CD4-positive, alpha-beta T cell (primary cell): Measurements from ENCODE around the gene MC2R. TPM values are rescaled to one million over a fixed set of nuclear protein-coding genes. Genes with fewer than 3 reads are reported as not detected.

Source experiments
- ATAC-seq: fragments of 200-7000 bp; cut with Tn5 transposase; one replicate; pipeline ENCODE4 v1.10.0; 2022; ENCODE audit warnings: mild to moderate bottlenecking; ENCODE audit not compliant: poor library complexity
- CTCF ChIA-PET: fragments of 350-600 bp; sonication (Branson Sonifier 250); formaldehyde crosslinking; loops from one replicate; lab custom pipeline; 2021; ENCODE audit warnings: antibody characterized with exemption, inconsistent platforms; lab: Charles Lee
- POLR2A ChIA-PET: fragments of 350-600 bp; sonication (Branson Sonifier 250); formaldehyde crosslinking; loops from one replicate; lab custom pipeline; 2021; ENCODE audit warnings: antibody characterized with exemption, inconsistent platforms; lab: Charles Lee
- DNase-seq, 14 experiments: peaks; one replicate each; pipeline ENCODE4 v3.0.0-alpha.2; 2013 to 2020; ENCODE audit warnings: mixed read lengths in 2 of 14
- H3K27ac ChIP-seq, 2 donors: one replicate each; pipeline versions ENCODE4 v1.5.1 to v1.7.0; 2013; ENCODE audit warnings: low read length in 2 of 2, low read depth in 1 of 2, mild to moderate bottlenecking in 1 of 2
- H3K27me3 ChIP-seq, 2 experiments: 1 replicate in 1 of 2; 2 replicates in 1 of 2; pipeline versions ENCODE4 v1.6.1 to v1.7.0; 2013; ENCODE audit warnings: low read length in 2 of 2, control low read depth in 1 of 2, mild to moderate bottlenecking in 1 of 2, moderate library complexity in 1 of 2; ENCODE audit not compliant: insufficient read depth in 2 of 2, control insufficient read depth in 1 of 2
- H3K36me3 ChIP-seq: one replicate; pipeline ENCODE4 v1.6.1; 2013; ENCODE audit warnings: low read length, control low read depth; ENCODE audit not compliant: insufficient read depth
- H3K4me1 ChIP-seq: one replicate; pipeline ENCODE4 v1.6.1; 2013; ENCODE audit warnings: low read length, control low read depth; ENCODE audit not compliant: insufficient read depth
- H3K4me3 ChIP-seq: one replicate; pipeline ENCODE4 v1.5.1; 2013; ENCODE audit warnings: mild to moderate bottlenecking, low read length, moderate library complexity
- H3K9me3 ChIP-seq, 2 experiments: 1 replicate in 1 of 2; 2 replicates in 1 of 2; pipeline versions ENCODE4 v1.6.1 to v1.7.0; 2013; ENCODE audit warnings: low read length in 2 of 2, mild to moderate bottlenecking in 2 of 2, control low read depth in 1 of 2, moderate library complexity in 1 of 2; ENCODE audit not compliant: control insufficient read depth in 1 of 2, insufficient read depth in 1 of 2
- H3K27ac Mint-ChIP-seq: one replicate; pipeline ENCODE4 v1.8.0; 2020; ENCODE audit warnings: mixed read lengths
- H3K27me3 Mint-ChIP-seq: one replicate; pipeline ENCODE4 v1.8.0; 2021; ENCODE audit warnings: mixed read lengths
- H3K36me3 Mint-ChIP-seq: one replicate; pipeline ENCODE4 v1.8.0; 2021; ENCODE audit warnings: low read depth, mixed read lengths
- H3K4me1 Mint-ChIP-seq: one replicate; pipeline ENCODE4 v1.8.0; 2021; ENCODE audit warnings: low read depth, mixed read lengths
- H3K4me3 Mint-ChIP-seq: one replicate; pipeline ENCODE4 v1.8.0; 2020; ENCODE audit warnings: mild to moderate bottlenecking, mixed read lengths
- H3K9me3 Mint-ChIP-seq: one replicate; pipeline ENCODE4 v1.8.0; 2020; ENCODE audit warnings: mixed read lengths
- CTCF ChIP-seq: fragments of 200-600 bp; IDR thresholded peaks from one replicate; pipeline ENCODE4 v1.8.0; 2022; ENCODE audit warnings: antibody characterized with exemption, mild to moderate bottlenecking
- intact Hi-C, 2 experiments: fragments of 100-400 bp; cut with DNase I in 1 of 2; cut with micrococcal nuclease in 1 of 2; formaldehyde crosslinking; loops; one replicate each; pipeline versions ENCODE4 v1.15.1 to v1.9.0; 2023 to 2025; cut with DNase I, micrococcal nuclease
- total RNA-seq, 174 experiments: library from RNA in 2 of 174; stranded (reverse) in 2 of 174; gene quantifications; one replicate each; pipeline ENCODE4 v1.2.3 and lab custom pipeline; 2021 to 2026

MC2R gene
- total RNA-seq, 2 experiments from 2014 or later, result not detected

GRCh38 chr18:13910501-13910900 lies 4.8 kb downstream of the MC2R start:
- H3K9me3 ChIP-seq, result peaks cover 0 to 3% of the 10 kb centered on the region in 2 experiments
- no peak for TF ChIP-seq CTCF
- no peaks in the 10 kb centered on the region for H3K4me1 ChIP-seq
- no peak overlapping the region for H3K4me3 ChIP-seq
- no peak overlapping the region for H3K27ac ChIP-seq
- POLR2A ChIA-PET, result interaction anchor here (0.6 kb wide), 1 partner anchor 43 kb away, joined by 3 read pairs; no protein-coding TSS in a partner anchor
- no peaks in the 10 kb centered on the region for H3K36me3 ChIP-seq
- CTCF ChIA-PET, result no interaction called here
- no peaks in the 10 kb centered on the region for H3K4me1 Mint-ChIP-seq
- no peaks in the 10 kb centered on the region for H3K27me3 Mint-ChIP-seq
- H3K36me3 Mint-ChIP-seq, result no peaks in the 10 kb centered on the region
- ATAC-seq, result no peak
- H3K9me3 Mint-ChIP-seq, result no peaks in the 10 kb centered on the region
- no peak overlapping the region for H3K27ac Mint-ChIP-seq
- peaks cover 0 to 2% of the 10 kb centered on the region in 2 experiments for H3K27me3 ChIP-seq
- no peak overlapping the region for H3K4me3 Mint-ChIP-seq
- DNase-seq, result no peak
- intact Hi-C loops, result no loop called here

- H3K4me1 Mint-ChIP-seq, result no peaks in the 10 kb centered on the region
- no peaks in the 10 kb centered on the region for H3K4me1 ChIP-seq
- H3K27ac ChIP-seq, result no peak overlapping the region
- intact Hi-C loops, result no loop called here
- no peaks in the 10 kb centered on the region for H3K9me3 Mint-ChIP-seq
- CTCF ChIA-PET, result no interaction called here
- no peak for DNase-seq
- ATAC-seq, result no peak
- no peaks in the 10 kb centered on the region for H3K27me3 ChIP-seq
- no peak overlapping the region for H3K4me3 Mint-ChIP-seq
- POLR2A ChIA-PET, result no interaction called here
- H3K9me3 ChIP-seq, result peaks cover 0 to 3% of the 10 kb centered on the region in 2 experiments
- H3K27me3 Mint-ChIP-seq, result no peaks in the 10 kb centered on the region
- H3K36me3 ChIP-seq, result no peaks in the 10 kb centered on the region
- H3K27ac Mint-ChIP-seq, result no peak overlapping the region
- no peaks in the 10 kb centered on the region for H3K36me3 Mint-ChIP-seq
- H3K4me3 ChIP-seq, result no peak overlapping the region
- TF ChIP-seq CTCF, result no peak
These were observed 6.0 kb downstream of the MC2R start for GRCh38 chr18:13909141-13909940.

GRCh38 chr18:13900633-13901032 lies 14.7 kb downstream of the MC2R start:
- Histone ChIP-seq H3K27me3 (no peaks in the 10 kb centered on the region), H3K4me1 (no peaks in the 10 kb centered on the region), H3K36me3 (no peaks in the 10 kb centered on the region), H3K9me3 (peaks cover 0 to 4% of the 10 kb centered on the region in 2 experiments), H3K27ac (no peak overlapping the region), H3K4me3 (no peak overlapping the region)
- Mint-ChIP-seq H3K4me1 (no peaks in the 10 kb centered on the region), H3K36me3 (no peaks in the 10 kb centered on the region), H3K27me3 (peaks cover 30% of the 10 kb centered on the region), H3K27ac (no peak overlapping the region), H3K4me3 (no peak overlapping the region), H3K9me3 (peaks cover 12% of the 10 kb centered on the region)
- ChIA-PET CTCF (no interaction called here), POLR2A (no interaction called here)
- no peak for TF ChIP-seq CTCF
- DNase-seq, result no peak
- intact Hi-C loops, result no loop called here
- no peak for ATAC-seq
